ENCODE measurements around the gene KLF7.

KLF7 gene

GRCh38 chr2:207072571-207072970, 93.2 kb downstream of the KLF7 start:
- H3K36me3 ChIP-seq (replicated peaks), result peaks cover 16% of the 10 kb centered on the region
- no peaks in the 10 kb centered on the region for H3K27me3 ChIP-seq (replicated peaks)
- H3K27ac ChIP-seq, result no peak overlapping the region
- H3K4me3 ChIP-seq (ENCODE audit: low read depth, low read length), result no peak overlapping the region
- DNase-seq, result no peak
- no peak for TF ChIP-seq CTCF (IDR thresholded peaks at IDR 0.05; ENCODE audit: low read depth, low read length, missing control alignments)
- in situ Hi-C loops (cut with HindIII; ENCODE audit: low pct_ligation_motif_present, low sequenced_read_pairs), result no loop called here

GRCh38 chr2:207071820-207072219, 93.9 kb downstream of the KLF7 start:
- H3K36me3 ChIP-seq (replicated peaks), result peaks cover 10% of the 10 kb centered on the region
- H3K27me3 ChIP-seq (replicated peaks), result no peaks in the 10 kb centered on the region
- in situ Hi-C loops (cut with HindIII; ENCODE audit: low pct_ligation_motif_present, low sequenced_read_pairs), result no loop called here
- TF ChIP-seq CTCF (IDR thresholded peaks at IDR 0.05; ENCODE audit: low read depth, low read length, missing control alignments), result no peak
- DNase-seq, result no peak
- no peak overlapping the region for H3K27ac ChIP-seq
- no peak overlapping the region for H3K4me3 ChIP-seq (ENCODE audit: low read depth, low read length)

GRCh38 chr2:207067473-207067872, 98.3 kb downstream of the KLF7 start:
- H3K27me3 ChIP-seq (replicated peaks), result no peaks in the 10 kb centered on the region
- H3K4me3 ChIP-seq (ENCODE audit: low read depth, low read length), result no peak overlapping the region
- no peak overlapping the region for H3K27ac ChIP-seq
- TF ChIP-seq CTCF (IDR thresholded peaks at IDR 0.05; ENCODE audit: low read depth, low read length, missing control alignments), result no peak
- no peak for DNase-seq
- no peaks in the 10 kb centered on the region for H3K36me3 ChIP-seq (replicated peaks)
- in situ Hi-C loops (cut with HindIII; ENCODE audit: low pct_ligation_motif_present, low sequenced_read_pairs), result no loop called here

- no peak overlapping the region for H3K27ac ChIP-seq
- no peaks in the 10 kb centered on the region for H3K36me3 ChIP-seq (replicated peaks)
- H3K27me3 ChIP-seq (replicated peaks), result no peaks in the 10 kb centered on the region
- in situ Hi-C loops (cut with HindIII; ENCODE audit: low pct_ligation_motif_present, low sequenced_read_pairs), result no loop called here
- H3K4me3 ChIP-seq (ENCODE audit: low read depth, low read length), result no peak overlapping the region
- no peak for TF ChIP-seq CTCF (IDR thresholded peaks at IDR 0.05; ENCODE audit: low read depth, low read length, missing control alignments)
- no peak for DNase-seq
These were observed 98.8 kb downstream of the KLF7 start for GRCh38 chr2:207066791-207067460.

GRCh38 chr2:207066166-207066565, 99.6 kb downstream of the KLF7 start:
- no peak overlapping the region for H3K27ac ChIP-seq
- H3K27me3 ChIP-seq (replicated peaks), result no peaks in the 10 kb centered on the region
- TF ChIP-seq CTCF (IDR thresholded peaks at IDR 0.05; ENCODE audit: low read depth, low read length, missing control alignments), result no peak
- in situ Hi-C loops (cut with HindIII; ENCODE audit: low pct_ligation_motif_present, low sequenced_read_pairs), result no loop called here
- H3K36me3 ChIP-seq (replicated peaks), result no peaks in the 10 kb centered on the region
- H3K4me3 ChIP-seq (ENCODE audit: low read depth, low read length), result no peak overlapping the region
- DNase-seq, result no peak

- in situ Hi-C loops (cut with HindIII; ENCODE audit: low pct_ligation_motif_present, low sequenced_read_pairs), result no loop called here
- no peak for TF ChIP-seq CTCF (IDR thresholded peaks at IDR 0.05; ENCODE audit: low read depth, low read length, missing control alignments)
- Histone ChIP-seq H3K27ac (no peak overlapping the region), H3K4me3 (ENCODE audit: low read depth, low read length) (no peak overlapping the region), H3K36me3 (replicated peaks) (no peaks in the 10 kb centered on the region), H3K27me3 (replicated peaks) (no peaks in the 10 kb centered on the region)
- no peak for DNase-seq
These were observed 101.5 kb downstream of the KLF7 start for GRCh38 chr2:207064128-207064690.

Measured in brain microvascular endothelial cell (primary cell).